ENCODE measurements around the gene ERCC4. TPM values are rescaled to one million over a fixed set of nuclear protein-coding genes. Genes with fewer than 3 reads are reported as not detected.
"Not testable (repeated sequence)": the region's sequence is repeated elsewhere in the genome, so short reads cannot be mapped to it uniquely, and the experiment has no call there.

The ERCC4 gene
- total RNA-seq, 1 experiment from 2014 or later, result 7.1 TPM

DNA sequence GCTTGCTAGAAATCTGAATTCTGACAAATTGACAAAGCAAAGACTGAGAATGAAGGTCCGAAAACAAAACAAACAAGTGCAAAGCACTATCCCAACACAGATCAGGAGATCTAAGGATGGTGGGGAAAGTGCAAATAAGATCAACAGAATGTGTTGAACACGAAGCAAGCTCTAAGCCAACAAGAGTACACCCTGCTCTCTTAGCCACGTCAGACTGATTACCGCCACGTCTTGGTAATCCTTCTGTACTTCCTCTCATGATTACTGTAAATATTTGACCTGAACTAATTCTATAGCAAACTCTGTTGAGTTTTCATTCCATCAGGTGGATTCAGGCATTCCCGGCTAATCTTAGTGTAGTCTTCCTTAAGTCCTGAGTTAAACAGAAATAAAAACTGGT, 34.3 kb upstream of the ERCC4 start:
- intact Hi-C loops (cut with micrococcal nuclease; ENCODE audit: unreplicated experiment), result no loop called here
- DNase-seq, result peak; percentile 53 to 58
- POLR2A ChIA-PET, result no interaction called here
- peaks cover 11% of the 10 kb centered on the region for H3K27me3 Mint-ChIP-seq (ENCODE audit: insufficient read depth, unreplicated experiment)
- no peak overlapping the region for H3K4me3 Mint-ChIP-seq (ENCODE audit: unreplicated experiment)
- peaks cover 5% of the 10 kb centered on the region for H3K4me1 Mint-ChIP-seq (ENCODE audit: low read depth, unreplicated experiment)
- no peaks in the 10 kb centered on the region for H3K9me3 ChIP-seq
- H3K36me3 ChIP-seq (ENCODE audit: control insufficient read depth, insufficient read depth, low read length), result no peaks in the 10 kb centered on the region
- H3K9me3 Mint-ChIP-seq (ENCODE audit: unreplicated experiment), result peaks cover 10% of the 10 kb centered on the region
- no peaks in the 10 kb centered on the region for H3K4me1 ChIP-seq
- no peak overlapping the region for H3K4me3 ChIP-seq (ENCODE audit: low read depth, low read length)
- H3K27me3 ChIP-seq (replicated peaks; ENCODE audit: control insufficient read depth, insufficient read depth, low read length), result no peaks in the 10 kb centered on the region; the same call in none of the 2 replicates
- BruUV-seq (replicated peaks), result no TSS peak
- no peaks in the 10 kb centered on the region for H3K36me3 Mint-ChIP-seq (ENCODE audit: insufficient read depth, unreplicated experiment)
- TF ChIP-seq, protein P1, sequence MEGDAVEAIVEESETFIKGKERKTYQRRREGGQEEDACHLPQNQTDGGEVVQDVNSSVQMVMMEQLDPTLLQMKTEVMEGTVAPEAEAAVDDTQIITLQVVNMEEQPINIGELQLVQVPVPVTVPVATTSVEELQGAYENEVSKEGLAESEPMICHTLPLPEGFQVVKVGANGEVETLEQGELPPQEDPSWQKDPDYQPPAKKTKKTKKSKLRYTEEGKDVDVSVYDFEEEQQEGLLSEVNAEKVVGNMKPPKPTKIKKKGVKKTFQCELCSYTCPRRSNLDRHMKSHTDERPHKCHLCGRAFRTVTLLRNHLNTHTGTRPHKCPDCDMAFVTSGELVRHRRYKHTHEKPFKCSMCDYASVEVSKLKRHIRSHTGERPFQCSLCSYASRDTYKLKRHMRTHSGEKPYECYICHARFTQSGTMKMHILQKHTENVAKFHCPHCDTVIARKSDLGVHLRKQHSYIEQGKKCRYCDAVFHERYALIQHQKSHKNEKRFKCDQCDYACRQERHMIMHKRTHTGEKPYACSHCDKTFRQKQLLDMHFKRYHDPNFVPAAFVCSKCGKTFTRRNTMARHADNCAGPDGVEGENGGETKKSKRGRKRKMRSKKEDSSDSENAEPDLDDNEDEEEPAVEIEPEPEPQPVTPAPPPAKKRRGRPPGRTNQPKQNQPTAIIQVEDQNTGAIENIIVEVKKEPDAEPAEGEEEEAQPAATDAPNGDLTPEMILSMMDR (IDR thresholded peaks at IDR 0.05; ENCODE audit: insufficient read depth in 1 of 2, low read depth in 1 of 2, low read length in 1 of 2, severe bottlenecking in 1 of 2, unreplicated experiment in 1 of 2), result no peak
- no peak overlapping the region for H3K27ac Mint-ChIP-seq (ENCODE audit: unreplicated experiment)
- CTCF ChIA-PET, result interaction anchor here (0.6 to 1.6 kb wide), 4 partner anchors 12 to 34 kb away, joined by 3 to 7 read pairs (median 4); partner anchors contain the start of gene ERCC4

DNA sequence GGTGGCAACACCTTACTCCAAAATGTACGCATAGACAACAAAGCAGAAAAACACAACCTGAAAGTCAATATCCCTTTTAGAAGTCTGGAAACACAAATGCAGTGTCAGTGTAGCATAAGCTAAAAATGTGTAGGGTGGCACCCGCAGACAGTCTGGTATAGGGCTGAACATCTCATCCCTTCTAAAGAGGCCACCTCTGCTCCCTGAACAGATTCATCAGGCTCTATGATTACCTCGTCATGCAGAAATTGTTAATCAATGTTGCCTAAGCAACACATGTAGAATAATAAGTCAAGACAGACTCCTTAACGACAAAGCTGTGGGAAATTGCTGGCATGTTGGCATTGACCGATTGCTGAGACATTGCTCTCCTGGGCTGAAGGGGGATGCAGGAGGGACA, 33.3 kb upstream of the ERCC4 start:
- H3K9me3 Mint-ChIP-seq (ENCODE audit: unreplicated experiment), result peaks cover 12% of the 10 kb centered on the region
- POLR2A ChIA-PET, result interaction anchor here (0.6 kb wide), 1 partner anchor 69 kb away, joined by 3 read pairs; no protein-coding TSS in a partner anchor
- H3K27me3 Mint-ChIP-seq (ENCODE audit: insufficient read depth, unreplicated experiment), result peaks cover 11% of the 10 kb centered on the region
- H3K27me3 ChIP-seq (replicated peaks; ENCODE audit: control insufficient read depth, insufficient read depth, low read length), result no peaks in the 10 kb centered on the region; the same call in none of the 2 replicates
- TF ChIP-seq, protein P1 (IDR thresholded peaks at IDR 0.05; ENCODE audit: insufficient read depth in 1 of 2, low read depth in 1 of 2, low read length in 1 of 2, severe bottlenecking in 1 of 2, unreplicated experiment in 1 of 2), result no peak
- peaks cover 5% of the 10 kb centered on the region for H3K4me1 Mint-ChIP-seq (ENCODE audit: low read depth, unreplicated experiment)
- BruUV-seq (replicated peaks), result no TSS peak
- CTCF ChIA-PET, result interaction anchor here (1.6 kb wide), 1 partner anchor 13 kb away, joined by 7 read pairs; no protein-coding TSS in a partner anchor
- intact Hi-C loops (cut with micrococcal nuclease; ENCODE audit: unreplicated experiment), result no loop called here
- no peak for DNase-seq
- H3K4me3 ChIP-seq (ENCODE audit: low read depth, low read length), result no peak overlapping the region
- no peaks in the 10 kb centered on the region for H3K9me3 ChIP-seq
- no peak overlapping the region for H3K4me3 Mint-ChIP-seq (ENCODE audit: unreplicated experiment)
- H3K4me1 ChIP-seq, result no peaks in the 10 kb centered on the region
- H3K27ac Mint-ChIP-seq (ENCODE audit: unreplicated experiment), result no peak overlapping the region
- H3K36me3 ChIP-seq (ENCODE audit: control insufficient read depth, insufficient read depth, low read length), result no peaks in the 10 kb centered on the region
- H3K36me3 Mint-ChIP-seq (ENCODE audit: insufficient read depth, unreplicated experiment), result no peaks in the 10 kb centered on the region

DNA sequence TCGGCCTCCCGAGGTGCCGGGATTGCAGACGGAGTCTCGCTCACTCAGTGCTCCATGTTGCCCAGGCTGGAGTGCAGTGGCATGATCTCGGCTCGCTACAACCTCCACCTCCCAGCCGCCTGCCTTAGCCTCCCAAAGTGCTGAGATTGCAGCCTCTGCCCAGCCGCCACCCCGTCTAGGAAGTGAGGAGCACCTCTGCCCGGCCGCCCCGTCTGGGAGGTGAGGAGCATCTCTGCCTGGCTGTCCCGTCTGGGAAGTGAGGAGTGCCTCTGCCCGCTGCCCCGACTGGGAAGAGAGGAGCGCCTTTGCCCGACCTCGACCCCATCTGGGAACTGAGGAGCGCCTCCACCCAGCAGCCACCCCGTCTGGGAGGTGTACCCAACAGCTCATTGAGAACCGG, 30.6 kb upstream of the ERCC4 start:
- H3K9me3 ChIP-seq; H3K27me3 ChIP-seq (replicated peaks; ENCODE audit: control insufficient read depth, insufficient read depth, low read length); POLR2A ChIA-PET; H3K4me1 ChIP-seq; CTCF ChIA-PET; H3K4me3 ChIP-seq (ENCODE audit: low read depth, low read length); H3K4me1 Mint-ChIP-seq (ENCODE audit: low read depth, unreplicated experiment); H3K4me3 Mint-ChIP-seq (ENCODE audit: unreplicated experiment); H3K27ac Mint-ChIP-seq (ENCODE audit: unreplicated experiment); intact Hi-C loops (cut with micrococcal nuclease; ENCODE audit: unreplicated experiment); H3K36me3 ChIP-seq (ENCODE audit: control insufficient read depth, insufficient read depth, low read length); BruUV-seq (replicated peaks); DNase-seq; H3K36me3 Mint-ChIP-seq (ENCODE audit: insufficient read depth, unreplicated experiment): not testable (repeated sequence)
- H3K27me3 Mint-ChIP-seq (ENCODE audit: insufficient read depth, unreplicated experiment), result peaks cover 13% of the 10 kb centered on the region
- H3K9me3 Mint-ChIP-seq (ENCODE audit: unreplicated experiment), result peaks cover 12% of the 10 kb centered on the region

All from Caco-2 (cell line).